IMR-90 (cell line): ENCODE results near the gene TMTC2. TPM values are rescaled to one million over a fixed set of nuclear protein-coding genes. Genes with fewer than 3 reads are reported as not detected.

Experiments used
- ATAC-seq: fragments of 200-7000 bp; cut with Tn5 transposase; 2 replicates; pipeline ENCODE4 v1.9.1; 2020; ENCODE audit warnings: low read depth, mild to moderate bottlenecking, moderate library complexity
- BruUV-seq: library from RNA; stranded (reverse); fragments of 400-500 nt; replicated peaks from 2 replicates; lab custom pipeline; 2021; lab: Mats Ljungman, UMichigan
- CTCF ChIA-PET: fragments of 300-600 bp; formaldehyde crosslinking; extraction: SDS; loops from one replicate; lab custom pipeline; 2021; ENCODE audit warnings: antibody characterized with exemption; lab: Yijun Ruan, JAX
- POLR2A ChIA-PET: fragments of 300-600 bp; sonication (Branson Sonifier 250); formaldehyde crosslinking; loops from one replicate; lab custom pipeline; 2022; ENCODE audit warnings: antibody characterized with exemption; ENCODE audit not compliant: unreplicated experiment; lab: Charles Lee
- DNase-seq: peaks from one replicate; pipeline ENCODE4 v3.0.0; 2013
- H2AFZ ChIP-seq: replicated peaks from 2 replicates; pipeline ENCODE3; 2013; ENCODE audit warnings: low read length, mild to moderate bottlenecking; ENCODE audit not compliant: poor library complexity
- H2AK5ac ChIP-seq: 2 replicates; pipeline ENCODE4 v1.6.1; 2013; ENCODE audit warnings: low read depth, low read length, inconsistent platforms
- H2AK9ac ChIP-seq: replicated peaks from 2 replicates; pipeline ENCODE3; 2013; ENCODE audit warnings: mild to moderate bottlenecking, low read depth, low read length, moderate library complexity; ENCODE audit not compliant: poor library complexity
- H2BK120ac ChIP-seq: 2 replicates; pipeline ENCODE4 v1.6.1; 2013; ENCODE audit warnings: low read depth, low read length, inconsistent platforms
- H2BK15ac ChIP-seq: 3 replicates; pipeline ENCODE4 v1.6.1; 2013; ENCODE audit warnings: low read depth, low read length, inconsistent platforms
- H2BK20ac ChIP-seq: 2 replicates; pipeline ENCODE4 v1.6.1; 2013; ENCODE audit warnings: low read depth, mild to moderate bottlenecking, inconsistent platforms, low read length, moderate library complexity
- H2BK5ac ChIP-seq: 2 replicates; pipeline ENCODE4 v1.6.1; 2013; ENCODE audit warnings: mild to moderate bottlenecking, low read depth, low read length, inconsistent platforms; ENCODE audit not compliant: poor library complexity, severe bottlenecking
- H3K14ac ChIP-seq: replicated peaks from 2 replicates; pipeline ENCODE4 v1.6.1; 2013; ENCODE audit warnings: low read depth, low read length, inconsistent platforms
- H3K18ac ChIP-seq: 2 replicates; pipeline ENCODE4 v1.6.1; 2013; ENCODE audit warnings: low read depth, low read length, control low read depth
- H3K23ac ChIP-seq: 2 replicates; pipeline ENCODE4 v1.6.1; 2013; ENCODE audit warnings: low read depth, low read length, inconsistent platforms
- H3K27ac ChIP-seq: 2 replicates; pipeline ENCODE4 v1.5.1; 2013; ENCODE audit warnings: mild to moderate bottlenecking, control low read depth, low read length; ENCODE audit not compliant: insufficient read depth
- H3K27me3 ChIP-seq: 2 replicates; pipeline ENCODE4 v1.6.1; 2013; ENCODE audit warnings: low read length; ENCODE audit not compliant: control insufficient read depth, insufficient read depth
- H3K36me3 ChIP-seq: 2 replicates; pipeline ENCODE4 v1.6.1; 2013; ENCODE audit warnings: low read length, mixed read lengths; ENCODE audit not compliant: control insufficient read depth, insufficient read depth
- H3K4ac ChIP-seq: 2 replicates; pipeline ENCODE4 v1.6.1; 2013; ENCODE audit warnings: low read depth, low read length, inconsistent platforms
- H3K4me1 ChIP-seq: 2 replicates; pipeline ENCODE4 v1.6.1; 2013; ENCODE audit warnings: low read length, mixed read lengths; ENCODE audit not compliant: control insufficient read depth, insufficient read depth
- H3K4me2 ChIP-seq: 2 replicates; pipeline ENCODE4 v1.6.1; 2013; ENCODE audit warnings: low read depth, mild to moderate bottlenecking, control low read depth, low read length, moderate library complexity
- H3K4me3 ChIP-seq: 2 replicates; pipeline ENCODE4 v1.5.1; 2013; ENCODE audit warnings: low read depth, mild to moderate bottlenecking, control low read depth, low read length, moderate library complexity; ENCODE audit not compliant: insufficient read depth
- H3K56ac ChIP-seq: 2 replicates; pipeline ENCODE4 v1.6.1; 2013; ENCODE audit warnings: low read length, inconsistent platforms; ENCODE audit not compliant: insufficient read depth; ENCODE audit errors: extremely low read depth
- H3K79me1 ChIP-seq, 2 experiments: 2 replicates each; pipeline ENCODE4 v1.6.1; 2013; ENCODE audit warnings: low read length in 2 of 2, inconsistent platforms in 1 of 2, low read depth in 1 of 2
- H3K9ac ChIP-seq: 2 replicates; pipeline ENCODE4 v1.6.1; 2013; ENCODE audit warnings: low read depth, low read length, control low read depth
- H3K9me1 ChIP-seq: 2 replicates; pipeline ENCODE4 v1.6.1; 2013; ENCODE audit warnings: low read length, inconsistent platforms; ENCODE audit not compliant: insufficient read depth
- H3K9me3 ChIP-seq: 2 replicates; pipeline ENCODE4 v1.6.1; 2013; ENCODE audit warnings: low read length; ENCODE audit not compliant: control insufficient read depth, insufficient read depth
- H4K20me1 ChIP-seq: 2 replicates; pipeline ENCODE4 v1.6.1; 2013; ENCODE audit warnings: low read length, inconsistent platforms; ENCODE audit not compliant: insufficient read depth
- H4K5ac ChIP-seq: 2 replicates; pipeline ENCODE4 v1.6.1; 2013; ENCODE audit warnings: mild to moderate bottlenecking, low read depth, low read length, control low read depth
- H4K8ac ChIP-seq, 2 experiments: 2 replicates each; pipeline ENCODE4 v1.6.1; 2013; ENCODE audit warnings: low read depth in 2 of 2, low read length in 2 of 2, control low read depth in 1 of 2, inconsistent platforms in 1 of 2
- H4K91ac ChIP-seq: 2 replicates; pipeline ENCODE4 v1.6.1; 2013; ENCODE audit warnings: low read depth, low read length, inconsistent platforms; ENCODE audit not compliant: insufficient read depth
- BHLHE40 ChIP-seq: fragments of 150-350 bp; IDR thresholded peaks from 2 replicates; pipeline ENCODE4 v1.6.1; 2016; ENCODE audit warnings: mild to moderate bottlenecking, low read depth, low read length
- CHD1 ChIP-seq: IDR thresholded peaks from 2 replicates; pipeline ENCODE4 v1.6.1; 2012; ENCODE audit warnings: low read depth, low read length, improper control_type of control experiment
- ELK1 ChIP-seq: fragments of 150-350 bp; IDR thresholded peaks from 2 replicates; pipeline ENCODE4 v1.6.1; 2016; ENCODE audit warnings: low read depth, mild to moderate bottlenecking, low read length, moderate library complexity, borderline replicate concordance
- RCOR1 ChIP-seq: IDR thresholded peaks from 2 replicates; pipeline ENCODE4 v1.6.1; 2012; ENCODE audit warnings: mild to moderate bottlenecking, low read length, improper control_type of control experiment; ENCODE audit not compliant: insufficient replicate concordance
- SMC3 ChIP-seq: fragments of 150-350 bp; IDR thresholded peaks from 2 replicates; pipeline ENCODE4 v1.6.1; 2016; ENCODE audit warnings: low read depth, mild to moderate bottlenecking, antibody characterized with exemption, low read length, moderate library complexity
- WGBS, 2 experiments: methylation state at CpG; one replicate each; pipeline versions ENCODE4 v1.1.5 to v1.1.7; 2013; ENCODE audit warnings: missing lambda C conversion rate in 2 of 2; ENCODE audit not compliant: insufficient read length in 1 of 2; ENCODE audit errors: extremely low coverage in 2 of 2; 5-methylcytosine and 5-hydroxymethylcytosine counted together
- dilution Hi-C: fragments of 300-500 bp; cut with HindIII; formaldehyde crosslinking; loops from one replicate; pipeline ENCODE4 v1.14.3; 2018; ENCODE audit warnings: low sequenced_read_pairs; ENCODE audit not compliant: unreplicated experiment
- in situ Hi-C: fragments of 300-500 bp; cut with MboI; formaldehyde crosslinking; loops from 3 replicates; pipeline ENCODE4 v1.14.3; 2019; ENCODE audit warnings: low sequenced_read_pairs, inconsistent platforms, mixed read lengths
- intact Hi-C: fragments of 100-400 bp; cut with micrococcal nuclease; formaldehyde crosslinking; loops from 2 replicates; pipeline ENCODE4 v1.10.0; 2022
- polyA plus RNA-seq, 3 experiments: library from polyadenylated mRNA; depleted of rRNA; stranded (reverse); fragments of >200 nt; gene quantifications; 2 replicates each; pipeline ENCODE4 v1.2.3, GENCODE V29; 2012; ENCODE audit warnings: low replicate concordance in 1 of 3
- total RNA-seq: library from RNA; depleted of rRNA; stranded (reverse); fragments of >200 nt; gene quantifications from 2 replicates; pipeline ENCODE4 v1.2.3, GENCODE V29; 2012

The TMTC2 gene
- total and polyA plus RNA-seq, 2 of the 4 experiments (the other 2 are of a cell fraction), result 0.56 to 1.4 TPM

DNA sequence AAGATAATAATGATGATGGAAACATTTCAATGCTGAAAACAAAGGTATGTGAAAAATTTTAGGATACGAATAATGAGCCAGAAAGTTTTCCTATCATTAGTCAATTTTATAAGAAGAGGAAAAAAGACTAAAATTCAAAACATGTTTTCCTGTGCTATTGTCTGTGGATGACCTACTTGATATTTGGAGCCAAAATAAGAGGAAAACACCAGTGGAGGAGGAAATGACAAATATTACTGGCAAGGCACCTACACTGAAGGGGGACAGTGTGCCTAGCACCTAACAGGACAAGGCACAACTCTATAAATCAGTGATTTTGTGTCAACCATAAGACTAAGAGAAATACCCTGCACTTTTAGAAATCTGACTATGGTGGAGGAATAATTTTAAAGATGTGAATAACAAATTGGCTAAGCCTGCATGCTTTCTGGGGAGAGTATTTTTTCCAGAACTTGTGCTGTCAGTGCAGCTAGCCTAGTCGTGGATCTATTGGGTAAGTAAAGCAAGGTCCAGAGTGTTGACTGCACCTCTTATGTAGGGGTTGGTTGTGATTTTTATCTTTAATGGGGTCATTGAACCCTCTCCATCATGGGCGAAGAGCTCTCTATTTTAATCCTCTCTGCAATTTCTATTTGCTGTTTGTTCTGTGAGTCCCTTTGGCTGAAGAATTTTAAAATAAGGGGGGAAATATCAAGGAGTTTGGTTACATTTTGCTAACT, 398.0 kb downstream of the TMTC2 start:
- Histone ChIP-seq H2BK15ac (no peak overlapping the region), H3K4me2 (no peak overlapping the region), H2AFZ (no peak overlapping the region), H4K20me1 (no peaks in the 10 kb centered on the region), H2BK120ac (no peak overlapping the region), H2BK20ac (no peak overlapping the region), H2BK5ac (no peak overlapping the region), H3K27ac (no peak overlapping the region), H3K4ac (no peak overlapping the region), H3K9me1 (no peaks in the 10 kb centered on the region), H3K4me3 (no peak overlapping the region), H3K9ac (no peak overlapping the region), H3K9me3 (no peaks in the 10 kb centered on the region), H3K79me1 (no peaks in the 10 kb centered on the region), H3K14ac (no peak overlapping the region), H4K91ac (no peak overlapping the region), H2AK9ac (no peak overlapping the region), H3K27me3 (no peaks in the 10 kb centered on the region), H3K23ac (no peak overlapping the region), H2AK5ac (no peak overlapping the region), H3K18ac (no peak overlapping the region), H4K5ac (no peak overlapping the region), H4K8ac (no peak overlapping the region), H3K4me1 (no peaks in the 10 kb centered on the region), H3K56ac (no peak overlapping the region), H3K36me3 (no peaks in the 10 kb centered on the region)
- in situ Hi-C loops, result no loop called here
- BruUV-seq, result no TSS peak
- POLR2A ChIA-PET, result no interaction called here
- TF ChIP-seq CHD1, result no peak
- no peak for TF ChIP-seq RCOR1
- no peak for TF ChIP-seq ELK1
- no peak for TF ChIP-seq SMC3
- TF ChIP-seq BHLHE40, result no peak
- DNase-seq, result no peak
- CTCF ChIA-PET, result interaction anchor here (0.6 kb wide), 1 partner anchor 1778 kb away, joined by 4 read pairs; no protein-coding TSS in a partner anchor
- dilution Hi-C loops, result no loop called here
- no peak for ATAC-seq
- WGBS, 2 experiments, result no CpG with 5 or more reads among the region's 3 CpGs
- intact Hi-C loops, result no loop called here
